Muscle of arm (tissue), 12 donors: Measurements from ENCODE around the gene FAM171A1. TPM values are rescaled to one million over a fixed set of nuclear protein-coding genes. Genes with fewer than 3 reads are reported as not detected.
"Not testable (repeated sequence)": the region's sequence is repeated elsewhere in the genome, so short reads cannot be mapped to it uniquely, and the experiment has no call there.

Source experiments
- DNase-seq: peaks from one replicate; pipeline ENCODE4 v3.0.0-alpha.2; 2013
- polyA plus RNA-seq, 12 donors: library from polyadenylated mRNA; unstranded; fragments of 120-200 nt; gene quantifications; one replicate each; pipeline ENCODE4 v1.2.1, GENCODE V29; 2013; ENCODE audit not compliant: insufficient read length in 12 of 12

FAM171A1 gene
- polyA plus RNA-seq, 12 donors: 26.8 to 47.0 (median 34.5) TPM; not detected in 1

GRCh38 chr10:15216700-15217099 lies 154.4 kb downstream of the FAM171A1 start:
- no peak for DNase-seq

- DNase-seq: no peak
These were observed 156.9 kb downstream of the FAM171A1 start for GRCh38 chr10:15214237-15214636.

- no peak for DNase-seq
These were observed 157.6 kb downstream of the FAM171A1 start for GRCh38 chr10:15213461-15213861.

- no peak for DNase-seq
These were observed 159.6 kb downstream of the FAM171A1 start for GRCh38 chr10:15211464-15211979.

- no peak for DNase-seq
These were observed 160.6 kb downstream of the FAM171A1 start for GRCh38 chr10:15210521-15210920.

- DNase-seq: peak; percentile 79
These were observed 161.1 kb downstream of the FAM171A1 start for GRCh38 chr10:15209827-15210509.

- no peak for DNase-seq
These were observed 162.9 kb downstream of the FAM171A1 start for GRCh38 chr10:15208221-15208620.

GRCh38 chr10:15207410-15207809 lies 163.7 kb downstream of the FAM171A1 start:
- DNase-seq: not testable (repeated sequence)

GRCh38 chr10:15202639-15203038 lies 168.4 kb downstream of the FAM171A1 start:
- DNase-seq: no peak

- DNase-seq: not testable (repeated sequence)
These were observed 168.8 kb downstream of the FAM171A1 start for GRCh38 chr10:15202301-15202621.

- no peak for DNase-seq
These were observed 169.3 kb downstream of the FAM171A1 start for GRCh38 chr10:15201589-15202300.

- DNase-seq: no peak
These were observed 170.5 kb downstream of the FAM171A1 start for GRCh38 chr10:15200626-15201025.

GRCh38 chr10:15197911-15198310 lies 173.2 kb downstream of the FAM171A1 start:
- DNase-seq: no peak

- DNase-seq: no peak
These were observed 173.8 kb downstream of the FAM171A1 start for GRCh38 chr10:15197276-15197675.

GRCh38 chr10:15196021-15196834 lies 174.9 kb downstream of the FAM171A1 start:
- DNase-seq: no peak

GRCh38 chr10:15189133-15189885 lies 181.8 kb downstream of the FAM171A1 start:
- DNase-seq: no peak

GRCh38 chr10:15188603-15189002 lies 182.5 kb downstream of the FAM171A1 start:
- no peak for DNase-seq

- DNase-seq: no peak
These were observed 187.2 kb downstream of the FAM171A1 start for GRCh38 chr10:15183689-15184481.

GRCh38 chr10:15182540-15183207 lies 188.4 kb downstream of the FAM171A1 start:
- no peak for DNase-seq

GRCh38 chr10:15181576-15182156 lies 189.4 kb downstream of the FAM171A1 start:
- no peak for DNase-seq
